Inflammatory macrophage treated with lipopolysaccharide for 4 hours (primary cell): ENCODE data around the gene GRIK1.

ENCODE experiments used
- DNase-seq: peaks from one replicate; pipeline ENCODE4 v3.0.0-alpha.2; 2020

The GRIK1 gene

DNA sequence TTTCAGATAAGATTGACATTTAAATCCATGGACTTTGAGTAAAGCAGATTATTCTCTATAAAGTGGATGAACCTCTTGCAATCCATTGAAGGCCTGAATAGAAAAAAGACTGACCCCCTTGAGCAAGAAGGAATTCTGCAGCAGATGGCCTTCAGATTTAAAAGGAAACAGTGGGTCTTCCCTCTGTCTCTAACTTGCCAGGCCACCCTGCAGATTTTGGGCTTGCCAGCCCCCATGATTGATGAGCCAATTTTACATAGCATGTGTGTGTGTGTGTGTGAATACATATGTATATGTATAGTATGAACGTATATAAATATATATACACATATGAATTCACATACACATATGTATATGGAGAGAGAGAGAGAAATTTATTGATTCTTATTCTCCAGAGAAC is 113.4 kb downstream of the GRIK1 start:
- DNase-seq = no peak

DNA sequence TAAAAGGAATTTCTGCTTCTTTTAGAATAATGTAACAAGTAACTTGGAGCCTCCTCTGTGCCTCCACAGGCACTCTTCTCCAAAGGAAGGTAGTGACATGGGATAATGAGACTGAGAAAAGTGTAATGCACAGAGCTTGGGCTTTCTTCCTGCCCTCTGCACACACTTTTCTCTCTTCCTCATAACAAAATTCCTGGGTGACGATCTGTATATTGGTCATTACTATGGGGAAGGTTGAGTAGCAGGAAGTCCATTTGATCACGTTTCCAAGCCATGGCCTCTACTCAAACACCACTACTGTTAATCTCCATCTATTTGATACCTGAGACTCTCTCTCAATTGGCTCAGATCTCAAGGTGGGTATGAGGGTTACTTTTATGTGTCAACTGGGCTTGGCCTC is 113.9 kb downstream of the GRIK1 start:
- no peak for DNase-seq

DNA sequence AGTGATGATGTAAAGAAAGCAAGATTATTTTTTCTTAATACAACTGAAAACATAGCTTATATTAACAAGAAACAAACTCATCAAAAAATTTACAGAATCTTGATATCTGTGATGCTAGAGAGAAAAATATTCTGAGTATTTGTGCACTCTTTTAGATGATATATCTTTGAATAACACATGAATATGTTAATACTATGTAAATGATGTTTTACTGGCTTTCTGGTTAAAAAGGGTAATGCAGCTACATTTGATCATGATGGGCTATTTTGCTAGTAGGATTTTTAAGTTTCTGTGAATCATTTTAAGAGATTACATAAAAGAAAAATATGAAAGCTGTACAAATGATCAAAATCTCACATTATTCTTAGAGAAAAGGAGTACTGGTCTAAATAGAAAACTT is 114.5 kb downstream of the GRIK1 start:
- DNase-seq = no peak

DNA sequence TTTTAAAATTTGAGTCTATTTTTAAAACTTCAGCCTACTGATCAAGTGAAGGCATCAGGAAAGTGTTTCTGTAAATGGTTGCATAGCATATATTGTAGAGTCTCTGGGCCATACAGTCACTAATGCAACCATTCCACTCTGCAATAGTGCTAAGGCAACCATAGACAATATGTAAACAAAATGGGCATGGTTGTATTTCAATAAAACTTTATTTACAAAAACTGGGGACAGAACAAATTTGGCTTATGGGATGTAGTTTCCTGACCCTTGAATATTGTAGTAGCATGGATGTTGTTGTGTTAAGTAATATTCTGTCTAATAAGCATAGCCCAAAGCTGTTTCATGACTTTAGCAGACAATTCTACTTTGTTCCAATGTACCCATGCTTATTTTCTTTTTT is 117.7 kb downstream of the GRIK1 start:
- no peak for DNase-seq

DNA sequence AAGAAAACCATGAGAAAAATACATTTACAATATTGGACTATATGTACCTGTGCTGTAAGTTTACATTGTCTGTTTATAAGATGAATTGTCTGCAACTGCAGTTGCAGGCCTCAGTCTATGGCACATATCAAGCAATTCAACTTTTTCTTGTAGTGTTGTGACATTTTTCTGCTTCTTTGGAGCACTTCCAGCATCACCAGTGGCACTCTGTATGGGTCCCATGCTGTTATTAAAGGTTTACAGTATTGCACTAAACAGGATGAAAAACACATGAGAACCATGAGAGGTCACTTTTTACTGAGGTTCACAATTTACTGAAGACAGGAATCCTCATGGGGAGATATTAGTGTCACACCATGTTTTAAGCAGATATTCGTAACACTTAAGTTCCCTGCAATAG is 118.6 kb downstream of the GRIK1 start:
- DNase-seq = no peak

DNA sequence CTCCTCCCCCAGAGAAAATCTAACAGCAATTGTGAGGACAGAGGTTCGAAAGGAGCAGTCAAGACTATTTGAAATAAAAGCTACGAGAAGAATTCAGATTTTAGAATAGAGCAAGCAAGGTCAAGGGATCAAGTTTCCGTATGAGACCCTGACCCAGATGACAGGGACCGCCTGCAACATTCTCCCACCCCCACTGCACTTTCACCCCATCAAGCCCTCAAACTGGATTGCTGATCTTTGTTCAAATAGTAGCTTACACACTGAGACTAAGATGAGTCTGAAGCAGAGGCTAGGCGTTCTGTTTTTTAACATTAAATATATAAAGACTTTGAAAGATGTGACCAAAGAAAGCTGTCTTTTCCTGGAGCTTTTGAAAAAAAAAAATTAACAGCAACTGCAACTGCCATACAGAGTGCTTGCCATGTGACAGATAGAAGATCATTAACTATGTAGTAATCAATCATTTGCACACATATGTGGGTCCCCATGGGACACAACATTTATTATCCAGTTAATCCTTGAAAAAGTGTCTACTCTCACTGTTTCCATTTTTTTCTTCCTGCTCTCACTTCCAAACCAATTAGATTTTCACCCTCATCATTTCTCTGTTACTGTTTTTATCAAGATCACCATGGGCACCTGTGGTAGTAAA is 120.0 kb downstream of the GRIK1 start:
- no peak for DNase-seq

DNA sequence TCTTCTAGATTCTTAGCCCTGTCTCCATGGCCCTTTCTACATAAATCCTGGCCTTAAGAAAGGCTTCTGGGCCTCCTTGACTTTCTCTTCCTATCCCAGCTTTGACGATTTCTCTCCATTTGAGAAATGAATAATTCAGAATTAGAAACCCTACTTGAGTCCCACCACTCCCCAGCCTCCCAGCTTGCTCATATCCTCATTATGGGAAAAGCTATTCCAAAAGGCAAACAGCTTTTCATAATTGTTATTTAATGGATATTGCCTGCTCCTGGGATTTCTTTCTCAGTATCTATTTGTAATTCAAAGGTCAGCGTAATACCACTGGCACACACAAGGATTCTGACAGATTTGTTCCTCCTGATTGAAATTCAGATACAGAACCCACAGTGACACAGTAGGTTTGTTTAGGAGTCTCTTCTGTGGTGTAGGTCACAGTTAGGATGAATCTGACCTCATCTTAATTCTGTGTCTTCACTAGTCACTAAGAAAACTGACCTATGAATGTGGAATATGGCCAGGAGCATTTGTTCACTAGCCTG is 121.3 kb downstream of the GRIK1 start:
- DNase-seq = no peak

DNA sequence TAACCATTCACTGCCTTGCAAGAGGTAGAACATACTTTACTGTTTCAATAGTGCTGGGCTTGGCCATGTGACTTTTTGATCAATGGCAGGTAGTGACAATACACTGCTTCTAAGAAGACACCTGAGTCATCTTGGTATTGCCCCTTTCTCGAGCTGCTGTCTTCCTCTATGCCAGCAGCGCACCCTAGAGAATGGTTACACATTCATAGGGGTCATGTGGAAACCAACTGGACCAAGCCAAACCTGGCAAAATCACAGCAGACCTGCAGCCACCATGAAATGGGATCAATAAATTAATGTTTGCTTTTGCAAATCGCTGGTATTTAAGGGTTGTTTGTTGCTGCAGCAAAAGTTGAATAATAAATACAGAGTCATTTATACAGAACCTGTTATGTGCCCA is 122.3 kb downstream of the GRIK1 start:
- no peak for DNase-seq

DNA sequence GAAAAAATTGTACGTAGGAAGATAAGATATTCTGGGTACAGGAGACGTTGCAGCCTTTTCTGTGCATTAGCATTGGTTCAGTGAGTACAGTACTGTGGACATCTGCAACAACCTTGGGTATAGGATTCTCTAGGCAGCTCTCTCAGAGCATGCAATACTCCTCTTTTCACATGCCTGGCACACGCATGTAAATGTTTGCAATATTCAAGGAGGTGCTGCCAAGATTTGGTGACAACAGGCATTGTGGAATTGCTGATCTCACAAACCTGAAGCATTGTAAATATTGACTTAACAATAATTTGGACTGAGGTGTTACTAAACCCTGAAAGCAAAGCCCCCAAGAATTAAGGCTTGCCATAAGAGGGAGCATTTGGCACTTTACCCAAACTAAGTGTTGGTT is 126.8 kb downstream of the GRIK1 start:
- no peak for DNase-seq

DNA sequence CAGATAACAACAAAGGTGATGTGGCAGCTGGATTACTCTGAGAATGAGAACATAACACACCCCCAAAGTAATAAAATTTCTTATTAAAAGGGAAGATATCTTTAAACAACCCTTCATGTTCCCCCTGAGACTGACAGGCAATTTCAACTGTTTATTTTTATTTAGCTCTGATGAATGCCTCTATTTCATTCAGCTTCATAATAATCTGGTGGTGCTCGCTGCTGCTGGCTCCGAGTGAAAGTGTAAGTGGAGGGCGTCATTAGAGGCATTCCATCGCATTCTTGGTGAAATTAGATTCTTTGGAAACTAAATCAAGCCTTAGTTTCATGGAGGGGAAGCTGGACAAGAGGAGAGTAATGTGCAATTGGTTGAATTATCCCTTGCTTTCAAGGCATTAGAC is 128.9 kb downstream of the GRIK1 start:
- no peak for DNase-seq

DNA sequence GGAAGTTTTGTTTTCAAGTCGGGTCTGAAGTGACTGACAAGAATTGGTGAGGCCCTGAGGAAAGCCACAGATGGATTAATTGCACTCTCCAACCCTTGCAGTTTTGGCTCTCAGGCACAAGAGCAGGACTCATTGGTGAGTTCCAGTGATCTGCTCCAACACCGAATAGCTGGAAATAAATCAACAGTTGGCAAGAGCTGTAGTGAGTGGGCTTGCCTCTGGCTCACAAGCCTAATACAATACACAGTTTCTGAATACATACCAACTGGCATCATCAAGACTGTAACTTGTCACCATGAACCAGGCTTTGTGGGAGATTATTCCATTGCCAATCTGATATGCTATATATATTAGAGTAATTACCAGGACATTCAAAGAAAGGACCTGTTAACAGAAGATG is 131.6 kb downstream of the GRIK1 start:
- DNase-seq = no peak

DNA sequence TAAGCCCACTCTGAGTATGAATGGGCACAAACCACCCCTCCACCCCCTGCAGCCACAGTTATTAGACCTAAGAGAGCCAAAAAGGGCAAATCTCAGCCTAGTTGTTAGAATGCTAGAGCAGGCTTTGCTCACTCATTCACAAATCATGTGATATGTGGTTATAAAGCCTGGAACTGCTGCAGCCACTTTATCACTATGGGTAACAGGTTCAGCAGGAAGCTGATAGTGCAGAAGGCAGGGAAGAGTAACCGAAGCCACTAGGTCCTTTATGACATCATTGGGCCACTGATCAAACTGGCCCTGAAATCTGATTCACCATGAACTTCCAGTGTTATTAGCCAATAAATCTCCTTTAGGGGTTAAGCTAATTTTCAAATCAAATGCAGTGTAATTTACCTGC is 134.7 kb downstream of the GRIK1 start:
- no peak for DNase-seq

DNA sequence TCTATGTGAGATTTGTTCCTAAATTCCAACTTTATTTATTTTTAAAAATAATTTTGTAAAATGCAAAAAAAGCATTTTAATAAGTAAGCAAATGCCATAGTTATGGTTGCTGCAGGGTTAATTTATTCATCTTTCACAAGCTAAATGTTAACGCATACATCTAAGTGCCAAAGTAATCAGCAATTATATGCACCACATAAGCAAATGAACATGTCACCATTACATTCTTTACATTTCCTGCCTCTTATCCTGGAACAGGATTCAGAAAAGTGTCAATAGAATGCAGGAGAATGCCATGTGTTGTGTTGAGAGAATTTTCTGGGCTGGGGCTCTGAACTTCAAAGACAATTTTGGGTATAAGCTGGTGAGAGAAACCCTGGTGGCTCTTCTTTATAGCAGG is 136.6 kb downstream of the GRIK1 start:
- DNase-seq = no peak

DNA sequence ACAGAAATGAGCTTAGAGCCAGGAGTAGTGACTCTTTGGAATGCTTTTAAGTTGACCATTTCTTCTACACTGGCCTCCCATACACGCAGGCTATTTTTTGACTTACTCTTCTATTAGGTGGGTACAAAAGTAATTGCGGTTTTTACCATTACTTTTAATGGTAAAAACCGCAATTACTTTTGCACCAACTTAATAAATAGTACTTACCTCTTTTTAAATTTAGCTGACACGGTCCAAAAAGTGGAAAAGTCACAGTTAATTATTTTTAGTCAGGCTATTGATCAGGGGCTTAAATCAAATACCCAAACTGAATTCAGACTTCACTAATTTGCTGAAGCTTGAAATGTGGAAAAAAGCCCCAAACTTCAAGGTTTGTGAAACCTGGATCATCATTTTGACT is 138.7 kb downstream of the GRIK1 start:
- DNase-seq = no peak

DNA sequence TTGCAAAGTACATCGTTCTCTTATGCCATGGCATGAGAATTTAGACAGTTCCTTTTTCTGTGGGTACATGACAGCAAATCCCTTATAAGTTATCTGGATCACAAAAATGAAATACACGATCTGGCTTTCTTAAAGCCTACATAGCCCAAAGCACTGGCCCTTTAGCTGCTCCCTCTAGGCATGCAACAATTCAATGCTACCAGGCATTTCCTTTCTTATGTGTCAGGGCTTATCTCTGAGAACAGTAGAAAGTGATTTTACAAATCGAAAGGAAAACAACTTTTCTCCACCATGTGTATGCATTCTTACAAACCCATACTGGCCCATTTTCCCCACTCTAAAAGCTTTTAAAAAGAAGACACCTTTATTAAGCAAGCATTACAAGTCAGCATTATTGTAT is 139.7 kb downstream of the GRIK1 start:
- DNase-seq = no peak

DNA sequence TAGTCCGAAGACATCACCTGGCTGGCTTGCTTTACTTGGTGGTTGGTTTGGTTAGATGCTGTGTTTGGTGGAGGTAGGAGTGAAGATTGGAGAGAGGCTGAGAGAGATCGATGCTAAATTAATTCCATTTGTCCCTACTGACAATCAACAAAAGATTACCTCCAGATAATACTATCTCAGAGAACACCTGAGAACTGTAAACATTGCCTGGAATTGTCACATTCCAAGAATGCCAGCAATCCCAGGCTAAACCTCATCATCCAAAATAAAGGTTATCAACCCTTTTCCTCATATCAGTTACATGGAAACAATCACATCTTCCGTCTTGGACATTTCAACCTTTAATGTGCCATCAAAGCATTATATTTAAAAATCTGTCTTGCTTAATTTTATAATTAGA is 141.0 kb downstream of the GRIK1 start:
- no peak for DNase-seq

DNA sequence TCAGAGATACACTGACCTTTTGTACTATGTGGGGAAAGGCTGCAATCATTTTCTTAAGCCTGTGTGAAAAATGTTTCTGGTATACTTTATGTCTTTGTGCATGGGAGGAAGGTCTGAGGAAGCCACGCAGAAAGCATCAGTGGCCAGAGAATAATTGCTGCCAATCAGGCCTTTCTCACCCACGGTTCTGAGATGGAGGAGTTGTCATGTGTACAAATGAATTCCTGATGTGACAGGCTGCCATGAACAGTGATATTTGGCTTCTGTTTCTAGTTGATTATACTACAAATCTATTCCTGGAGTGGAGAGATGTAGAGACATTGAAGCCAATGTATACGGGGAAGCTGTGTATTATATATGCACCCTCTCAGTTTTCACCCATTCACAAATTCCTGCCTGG is 142.6 kb downstream of the GRIK1 start:
- no peak for DNase-seq

DNA sequence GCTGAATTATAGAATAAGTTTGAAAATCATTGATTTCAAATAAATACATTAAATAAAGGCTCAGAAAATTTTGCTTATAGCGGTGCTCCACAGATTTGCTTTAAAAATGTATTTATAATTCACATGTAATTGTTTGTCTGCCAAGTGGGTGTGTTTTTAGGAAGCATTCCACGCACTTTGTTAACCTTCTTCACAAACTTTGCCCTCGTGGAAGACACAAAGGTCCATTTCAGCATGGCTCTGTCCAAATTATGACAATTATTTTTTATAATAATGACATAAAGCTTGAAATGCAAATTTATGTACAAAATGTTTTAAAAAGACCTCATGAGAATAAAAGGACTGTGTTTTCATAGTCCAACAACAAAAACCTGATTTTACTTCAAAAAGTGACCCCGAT is 146.1 kb downstream of the GRIK1 start:
- no peak for DNase-seq

DNA sequence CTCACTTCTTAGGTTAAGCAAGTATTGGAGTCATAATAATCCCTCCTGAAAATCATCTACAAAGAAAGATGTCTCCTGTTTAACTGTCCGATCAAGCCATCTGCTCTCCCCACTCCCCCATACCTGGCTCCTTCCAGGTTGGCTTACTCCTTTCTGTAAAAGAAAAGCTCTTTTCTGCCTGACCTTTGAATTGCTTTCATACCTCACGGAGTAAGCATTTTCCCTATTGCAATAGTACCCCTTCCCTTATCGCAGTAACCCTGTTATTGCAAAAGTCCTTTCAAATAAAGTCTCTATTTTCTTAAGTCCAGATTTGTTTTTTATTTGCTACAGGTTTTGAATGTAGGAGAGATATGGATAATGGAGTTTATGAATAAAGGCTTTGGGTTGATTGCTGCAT is 150.4 kb downstream of the GRIK1 start:
- no peak for DNase-seq

DNA sequence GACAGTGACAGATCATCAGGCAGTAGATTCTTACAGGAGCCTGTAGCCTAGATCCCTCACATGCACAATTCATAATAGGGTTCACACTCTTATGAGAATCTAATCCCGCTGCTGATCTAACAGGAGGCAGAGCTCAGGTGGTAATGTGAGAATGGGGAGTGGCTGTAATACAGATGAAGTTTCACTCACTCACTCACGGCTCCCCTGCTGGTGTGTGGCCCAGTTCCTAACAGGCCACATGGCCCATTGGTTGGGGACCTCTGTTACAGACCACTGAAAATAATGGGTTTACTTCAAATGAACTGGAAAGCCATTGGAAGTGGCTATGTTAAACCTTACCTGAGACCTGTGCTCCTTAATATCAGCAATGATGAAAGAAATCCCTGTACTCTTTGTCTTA is 151.0 kb downstream of the GRIK1 start:
- no peak for DNase-seq

DNA sequence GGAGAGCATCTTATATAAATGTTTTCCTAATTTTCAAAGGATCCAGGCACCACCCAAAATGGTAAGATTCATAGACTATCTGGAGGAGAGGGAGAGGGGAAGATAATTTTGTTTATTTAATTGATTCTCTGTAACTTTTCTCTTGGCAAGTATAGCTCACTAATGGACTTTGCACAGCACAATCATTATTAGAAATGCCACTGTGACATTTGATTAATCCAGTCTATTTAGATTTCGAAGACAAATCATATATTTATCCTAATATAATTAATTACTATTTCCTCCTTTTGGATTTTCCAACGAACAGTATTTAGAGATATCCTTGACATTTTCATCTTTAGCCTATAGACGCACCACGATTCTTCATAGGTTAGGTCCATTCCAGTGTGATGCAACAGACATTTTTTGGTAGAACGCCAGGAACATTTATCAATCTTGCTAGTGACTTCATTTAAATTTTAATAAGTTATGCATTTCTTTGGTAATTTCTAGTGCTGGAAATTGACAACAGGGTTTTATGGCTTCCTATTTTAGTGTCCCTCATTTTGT is 152.4 kb downstream of the GRIK1 start:
- no peak for DNase-seq

DNA sequence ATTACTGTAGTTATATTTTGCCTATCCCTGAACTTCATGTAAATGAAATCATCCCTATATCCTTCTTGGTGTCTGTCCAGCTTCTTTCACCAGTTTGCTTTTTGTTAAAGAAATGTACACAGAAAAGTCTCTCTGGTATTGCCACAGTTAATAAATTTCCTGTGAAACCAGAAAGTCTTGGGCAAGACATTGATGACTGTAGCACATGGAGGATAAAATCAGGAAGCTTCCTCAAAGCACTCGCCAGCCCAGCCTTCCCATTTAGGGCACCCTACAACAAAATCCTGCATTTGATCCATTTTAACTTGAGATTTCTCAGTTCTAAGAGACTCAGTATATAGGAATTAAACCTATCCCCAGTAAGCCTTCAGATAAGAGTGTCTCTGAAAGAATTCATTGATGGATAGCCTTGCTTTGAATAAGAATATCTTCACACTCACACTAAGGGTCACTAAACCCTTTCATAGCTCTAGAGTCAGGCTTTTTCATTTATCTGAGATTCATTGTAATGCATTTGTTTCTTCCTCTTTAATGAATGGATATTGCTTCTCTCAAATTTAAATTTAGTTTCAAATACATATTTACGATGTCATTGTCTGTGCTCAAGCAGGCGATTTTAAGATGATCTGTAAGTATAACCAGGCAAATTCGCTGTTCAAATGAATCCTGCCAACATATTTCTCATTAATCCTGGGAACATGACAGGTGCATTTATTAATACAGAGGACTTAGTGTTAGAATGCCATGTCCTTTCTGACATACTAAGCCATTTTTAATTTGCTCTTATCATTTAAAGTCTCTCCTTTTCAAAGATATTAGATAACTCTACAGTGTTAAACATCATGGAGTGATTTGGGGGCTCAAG is 153.1 kb downstream of the GRIK1 start:
- DNase-seq = peak; percentile 54

DNA sequence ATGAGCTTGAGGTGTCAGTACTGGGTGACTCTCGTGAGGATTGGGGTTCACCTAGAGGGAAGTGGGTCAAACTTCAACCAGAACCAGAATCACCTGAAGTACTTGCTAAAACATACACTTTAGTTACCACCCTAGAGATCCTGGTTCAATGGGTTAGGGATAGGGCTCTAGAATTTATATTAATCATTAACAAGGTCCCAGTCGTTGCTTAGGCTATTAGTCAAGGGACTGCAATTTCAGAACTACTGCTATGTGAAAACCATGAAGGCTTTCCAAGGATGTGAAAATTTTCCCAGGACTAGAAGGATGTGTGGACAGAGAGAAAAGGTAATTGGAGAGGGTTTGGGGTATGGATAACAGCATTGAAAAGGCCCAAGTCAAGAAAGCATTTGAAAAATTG is 162.6 kb downstream of the GRIK1 start:
- no peak for DNase-seq

DNA sequence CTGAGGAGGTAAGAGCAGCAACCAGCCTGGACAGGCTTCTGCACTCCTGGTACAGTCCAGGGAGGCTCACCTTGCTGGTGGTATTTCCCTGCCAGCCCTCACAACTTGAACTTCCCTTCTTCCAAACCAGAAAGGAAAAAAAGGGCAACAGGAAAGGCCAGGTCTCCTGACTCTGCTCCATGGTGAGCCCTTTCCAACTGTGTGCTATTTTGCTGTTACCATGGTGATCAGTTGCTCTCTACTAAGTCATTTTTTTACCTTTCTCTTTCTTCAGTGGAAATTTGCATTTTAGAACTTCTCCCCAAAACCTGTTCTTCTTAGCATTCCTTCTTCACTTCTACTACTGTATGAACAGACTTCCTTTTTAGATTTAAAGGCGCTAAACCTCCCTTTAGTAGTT is 164.3 kb downstream of the GRIK1 start:
- DNase-seq = no peak
